GM18517 (cell line): ENCODE measurements around the gene CGNL1.

Experiments used
- ATAC-seq: cut with Tn5 transposase; IDR thresholded peaks from one replicate; pipeline ENCODE4 v1.9.1; 2021; ENCODE audit warnings: mild to moderate bottlenecking, moderate library complexity; ENCODE audit not compliant: unreplicated experiment

The CGNL1 gene

DNA sequence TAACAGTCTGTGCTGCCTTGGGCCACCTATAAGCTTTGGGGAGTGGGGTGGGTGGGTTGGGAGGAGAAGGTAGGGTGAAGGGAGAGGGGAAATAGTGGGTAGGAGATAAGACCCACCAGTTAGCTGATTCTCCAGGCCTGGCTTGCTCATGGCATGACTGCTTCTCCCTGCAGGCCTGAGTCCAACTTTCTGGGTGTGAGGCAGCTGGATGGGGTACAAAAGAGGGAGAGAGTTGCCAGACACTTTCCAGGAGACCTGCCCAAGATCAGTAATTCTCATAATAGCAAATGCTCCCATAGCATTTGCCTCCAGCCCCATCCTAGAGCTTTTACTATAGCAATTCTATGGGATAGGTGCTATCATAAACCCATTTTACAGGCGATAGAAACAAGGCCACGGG lies 7.7 kb downstream of the CGNL1 start:
- no peak for ATAC-seq

DNA sequence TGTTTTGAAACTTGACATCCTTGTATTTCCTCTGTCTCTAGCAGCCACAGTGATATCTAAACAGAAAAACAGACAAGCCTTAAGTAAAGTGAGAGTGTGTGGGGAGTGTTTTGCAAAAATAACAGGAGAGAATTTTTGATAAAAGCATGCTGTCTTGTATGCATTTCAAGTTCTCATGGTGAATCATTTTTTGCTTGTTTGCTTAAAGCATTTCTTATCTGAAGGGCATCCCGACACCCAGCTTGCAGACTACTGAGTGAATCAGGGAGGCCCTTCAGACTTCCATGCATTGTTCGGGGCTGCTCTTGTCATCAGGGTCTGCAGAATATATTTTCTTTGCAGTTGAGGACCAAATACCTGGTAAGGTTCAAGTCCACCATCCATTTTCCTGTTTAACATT lies 8.5 kb downstream of the CGNL1 start:
- ATAC-seq = no peak

DNA sequence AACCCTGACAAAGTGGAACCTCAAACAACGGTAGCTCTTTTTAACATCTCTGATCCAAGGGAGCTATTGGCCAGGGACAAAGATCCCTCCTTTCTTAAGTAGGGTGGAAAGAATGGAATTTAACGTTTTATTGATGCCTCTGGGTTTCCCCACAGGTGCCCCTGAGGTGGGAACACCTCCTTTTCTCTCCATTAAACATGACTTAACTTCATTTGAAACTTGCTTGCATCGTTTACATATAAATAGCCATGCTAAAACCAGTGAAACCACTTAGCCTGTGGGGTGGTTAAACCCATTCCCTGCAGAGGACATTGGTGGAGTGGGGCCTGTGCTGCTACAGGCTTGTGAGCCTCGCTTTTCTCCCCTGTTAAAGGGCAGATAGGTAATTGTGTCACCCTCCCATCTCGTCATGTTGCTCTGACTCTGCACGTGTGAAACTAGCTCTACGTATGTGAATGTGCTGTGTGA lies 9.7 kb downstream of the CGNL1 start:
- ATAC-seq = no peak

DNA sequence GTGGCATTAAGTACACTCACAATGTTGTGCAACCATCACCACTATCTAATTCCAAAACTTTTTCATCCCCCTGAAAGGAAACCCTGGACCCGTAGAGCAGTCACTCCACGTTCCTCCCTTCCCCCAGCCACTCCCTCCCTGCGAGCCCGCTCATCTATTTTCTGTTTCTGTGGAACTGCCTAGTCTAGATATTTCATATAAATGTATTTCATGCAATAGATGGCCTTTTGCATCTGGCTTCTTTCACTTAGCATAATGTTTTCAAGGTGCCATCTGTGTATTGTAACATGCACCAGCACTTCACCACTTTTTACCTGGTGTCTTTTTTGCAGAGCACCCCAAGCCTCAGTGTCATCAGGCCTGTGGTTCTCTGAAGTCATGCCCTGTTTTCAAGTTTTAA lies 10.7 kb downstream of the CGNL1 start:
- no peak for ATAC-seq

DNA sequence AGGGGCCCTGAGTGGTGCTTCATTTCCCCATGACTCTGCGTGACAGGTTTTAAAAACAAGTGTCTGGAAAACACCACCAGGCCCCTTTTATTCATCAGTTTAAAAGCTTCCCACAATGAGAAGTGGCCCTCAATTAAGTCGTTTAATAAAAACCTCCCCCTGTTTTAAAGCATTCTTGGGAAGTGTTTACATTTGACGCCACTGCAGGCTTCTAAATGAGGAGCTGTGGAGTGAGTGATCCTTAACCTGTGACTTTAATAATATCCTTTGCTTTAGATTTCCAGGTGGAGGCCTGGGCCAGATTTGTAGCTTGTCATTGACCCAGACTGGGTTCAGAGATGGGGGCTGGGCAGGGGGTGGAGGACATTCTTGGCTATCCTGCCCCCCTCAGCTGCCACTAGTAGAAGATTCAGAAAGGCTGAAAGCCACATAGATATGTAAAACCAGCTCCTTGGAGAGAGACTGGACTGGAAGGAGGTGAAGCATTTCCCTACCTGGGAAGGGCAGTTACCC lies 11.3 kb downstream of the CGNL1 start:
- ATAC-seq = no peak

DNA sequence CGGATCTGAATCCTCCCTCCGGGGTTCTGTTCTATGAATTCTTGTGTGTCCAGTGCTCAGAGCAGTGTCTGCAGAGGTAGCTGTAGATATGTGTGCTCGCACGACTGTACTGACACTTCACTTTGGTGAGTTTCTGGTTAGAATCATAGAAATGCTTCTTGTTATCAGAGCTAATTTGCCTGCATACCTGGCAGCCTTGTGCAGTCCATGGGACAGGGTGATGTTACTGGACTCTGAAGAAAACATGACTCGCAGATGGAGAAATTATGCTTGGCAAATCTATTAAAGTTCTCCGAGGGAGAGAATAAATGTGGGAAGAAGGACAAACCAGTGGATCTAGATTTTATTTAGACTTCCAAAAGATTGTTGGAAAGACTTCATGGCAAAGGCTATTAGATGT lies 12.2 kb downstream of the CGNL1 start:
- no peak for ATAC-seq

DNA sequence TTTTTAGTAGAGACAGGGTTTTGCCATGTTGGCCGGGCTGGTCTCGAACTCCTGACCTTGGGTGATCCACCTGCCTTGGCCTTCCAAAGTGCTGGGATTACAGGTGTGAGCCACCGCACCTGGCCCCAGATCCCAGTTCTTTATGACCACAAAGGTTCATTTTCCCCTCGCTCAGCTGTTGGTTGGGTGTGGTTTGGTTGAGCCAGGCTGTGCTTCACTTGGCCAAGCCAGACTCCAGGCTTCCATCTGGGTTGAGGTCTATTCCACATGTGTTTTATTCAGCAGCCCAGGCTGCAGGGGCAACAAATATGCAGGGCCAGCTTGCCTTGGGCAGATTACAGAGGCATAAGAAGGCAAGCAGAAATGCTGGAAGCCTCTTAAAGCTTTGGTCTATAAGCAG lies 13.7 kb downstream of the CGNL1 start:
- no peak for ATAC-seq

DNA sequence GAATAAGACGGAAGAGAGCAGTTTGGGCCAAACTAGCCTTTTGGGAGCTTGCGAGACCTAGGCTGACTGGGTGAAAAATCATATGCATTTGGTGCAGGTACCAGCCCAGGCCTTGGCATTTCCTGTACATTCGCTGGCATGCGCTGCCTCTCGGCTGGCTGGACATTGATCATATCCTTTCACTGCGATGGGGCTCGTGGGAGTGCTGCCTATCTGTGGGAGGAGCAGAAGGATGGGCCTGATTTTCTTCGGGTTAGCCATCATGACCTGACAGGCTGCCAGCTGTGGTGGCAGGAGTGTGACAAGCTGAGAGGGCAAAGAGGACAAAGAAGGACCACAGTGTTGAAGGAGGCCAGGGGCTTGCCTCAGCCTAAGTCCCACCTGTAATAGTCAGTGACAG lies 14.3 kb downstream of the CGNL1 start:
- ATAC-seq = no peak

DNA sequence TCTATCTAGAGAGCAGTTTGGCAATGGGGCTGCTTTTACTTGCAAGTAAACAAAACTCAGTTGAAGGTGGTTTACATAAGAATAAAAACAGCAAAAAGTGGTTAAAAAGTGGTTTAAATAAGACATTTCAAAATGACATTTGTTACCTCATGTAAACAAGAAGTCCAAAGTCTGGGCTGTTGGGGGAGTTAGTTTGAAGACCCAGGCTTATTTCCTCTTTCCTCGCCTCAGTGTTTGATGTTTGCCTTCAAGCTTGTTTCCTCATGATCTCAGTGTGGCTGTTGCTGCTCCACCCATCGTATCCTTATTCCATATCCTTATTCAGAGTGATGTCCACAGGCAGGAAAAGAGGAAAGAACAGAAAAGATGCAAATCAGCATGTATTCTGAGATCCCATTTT lies 15.2 kb downstream of the CGNL1 start:
- ATAC-seq = no peak

DNA sequence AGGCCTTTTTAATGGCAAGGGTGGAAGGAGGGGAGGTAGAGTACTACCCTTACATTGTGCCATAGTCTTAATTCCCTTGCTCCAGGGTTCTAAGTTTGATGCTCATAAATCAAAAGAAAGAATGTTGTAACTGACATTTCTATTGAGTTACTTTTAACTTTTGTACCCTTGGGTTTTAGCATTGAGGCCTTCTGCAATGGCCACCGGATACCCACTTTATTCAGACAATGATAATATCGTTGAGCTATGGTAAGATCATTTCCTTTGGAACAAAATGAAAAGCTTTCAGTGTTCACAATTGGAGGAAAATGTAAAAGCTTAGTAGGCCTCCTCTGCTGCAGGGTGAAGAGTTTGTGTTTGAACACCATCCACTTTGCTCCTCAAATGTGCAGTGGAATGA lies 16.8 kb downstream of the CGNL1 start:
- ATAC-seq = no peak

DNA sequence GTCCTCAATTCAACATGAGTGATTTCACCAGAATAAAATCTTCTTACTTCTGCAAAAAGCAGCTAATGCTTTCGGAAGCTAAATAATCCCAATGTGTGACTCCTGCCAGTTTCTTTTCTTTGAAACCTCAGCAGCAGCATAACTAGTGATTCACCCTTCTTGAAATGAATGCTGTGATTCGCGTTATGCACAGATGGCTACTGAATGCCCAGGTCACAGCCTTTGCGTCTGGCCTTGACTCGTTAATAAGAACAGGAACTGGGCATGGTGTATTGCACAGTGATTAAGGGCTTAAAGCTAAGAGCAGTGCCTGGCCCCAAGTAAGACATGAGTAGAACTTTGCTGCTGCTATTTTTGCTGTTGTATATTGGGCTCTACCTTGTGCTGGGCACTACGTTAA lies 19.0 kb downstream of the CGNL1 start:
- ATAC-seq = no peak

DNA sequence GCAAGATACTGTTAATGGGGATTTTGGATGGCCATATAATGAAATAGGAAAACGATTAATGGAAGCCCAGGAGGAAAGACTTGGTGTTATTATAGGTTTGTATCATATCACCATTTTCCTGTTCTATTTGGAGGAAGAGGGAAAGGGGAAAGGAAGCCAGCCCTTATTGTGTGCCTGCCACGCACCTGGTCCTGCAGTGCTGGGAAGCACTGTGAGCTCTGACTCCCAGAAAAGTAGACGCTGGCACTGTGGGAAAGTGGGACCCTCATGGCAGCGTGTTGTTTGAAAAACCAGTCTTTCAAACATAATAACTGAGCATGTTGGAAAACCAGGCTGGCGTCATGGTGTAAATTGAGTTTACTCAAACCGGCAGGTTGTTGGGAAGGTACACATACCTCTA lies 22.0 kb downstream of the CGNL1 start:
- no peak for ATAC-seq

DNA sequence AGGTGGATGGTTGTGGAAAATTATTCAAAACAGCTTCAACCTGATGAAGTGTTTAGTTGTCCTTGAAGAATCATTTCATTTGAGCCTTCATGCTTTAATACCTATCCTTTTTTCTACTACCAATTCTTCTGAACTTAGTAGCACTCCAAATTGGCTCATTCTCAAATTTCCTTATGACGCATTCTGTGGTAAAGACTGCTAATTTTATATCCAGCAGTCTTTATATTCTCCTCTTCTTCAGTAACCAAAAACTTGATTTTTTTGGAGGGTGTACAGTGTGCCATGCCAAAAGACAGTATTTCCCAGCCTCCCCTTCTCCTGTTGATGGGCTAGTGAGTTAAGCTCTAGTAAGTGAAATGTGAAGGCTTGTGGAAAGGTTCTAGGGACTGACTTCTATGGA lies 25.2 kb downstream of the CGNL1 start:
- no peak for ATAC-seq

DNA sequence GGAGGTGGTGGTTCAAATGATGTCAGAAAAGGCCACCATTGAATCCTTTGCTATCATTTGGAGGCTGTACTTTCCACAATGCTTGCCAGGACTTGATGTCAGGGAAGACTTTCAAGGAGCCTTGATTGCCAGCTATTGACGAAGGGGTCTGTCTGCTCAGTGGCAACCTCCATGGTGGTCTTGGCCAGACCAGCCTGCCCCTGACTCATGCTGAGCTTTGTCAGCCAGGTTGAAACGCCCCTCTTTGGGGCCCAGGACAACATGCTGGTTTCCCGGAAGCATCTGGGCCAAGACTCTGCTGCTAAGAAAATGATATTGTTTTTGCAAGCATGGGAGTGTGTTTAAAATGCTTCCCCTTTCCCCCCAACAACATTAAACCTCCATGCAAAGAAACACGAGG lies 26.7 kb downstream of the CGNL1 start:
- no peak for ATAC-seq

DNA sequence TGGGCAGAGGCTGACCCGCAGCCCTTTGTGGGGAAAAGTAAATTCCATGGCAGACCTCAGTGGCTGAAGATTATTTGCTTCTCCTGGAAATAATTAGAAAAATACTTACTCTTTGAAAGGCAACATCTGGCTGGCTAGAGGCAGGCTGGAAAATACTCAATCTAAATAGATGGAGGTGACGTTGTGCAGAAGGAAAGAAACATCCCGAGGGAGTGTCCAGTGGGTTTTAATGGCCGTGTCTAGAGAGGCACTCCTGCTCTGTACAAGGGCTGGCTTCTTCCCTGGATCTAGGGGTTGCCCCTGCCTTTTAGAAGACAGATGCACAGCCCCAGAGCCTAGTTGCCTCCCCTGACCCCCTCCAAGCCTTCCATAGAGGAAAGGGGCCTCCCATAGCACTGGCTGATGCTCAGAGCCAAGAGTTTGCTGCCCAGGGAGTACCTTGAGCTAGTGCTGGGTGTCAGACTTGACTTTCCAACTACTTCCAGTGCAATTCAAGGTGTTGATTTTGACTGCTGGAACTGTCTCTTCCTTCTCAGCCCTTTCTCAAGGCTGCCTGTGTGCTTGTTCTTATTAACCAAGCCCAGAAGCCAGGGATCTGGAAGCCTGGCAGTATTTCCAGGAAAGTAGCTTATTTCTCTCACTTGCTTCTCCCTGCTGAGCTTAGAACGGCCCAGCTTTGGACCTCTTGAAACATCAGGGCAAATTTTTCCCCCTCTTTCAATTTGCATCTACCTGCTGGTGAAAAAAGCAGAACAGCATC lies 27.4 kb downstream of the CGNL1 start:
- ATAC-seq = no peak

DNA sequence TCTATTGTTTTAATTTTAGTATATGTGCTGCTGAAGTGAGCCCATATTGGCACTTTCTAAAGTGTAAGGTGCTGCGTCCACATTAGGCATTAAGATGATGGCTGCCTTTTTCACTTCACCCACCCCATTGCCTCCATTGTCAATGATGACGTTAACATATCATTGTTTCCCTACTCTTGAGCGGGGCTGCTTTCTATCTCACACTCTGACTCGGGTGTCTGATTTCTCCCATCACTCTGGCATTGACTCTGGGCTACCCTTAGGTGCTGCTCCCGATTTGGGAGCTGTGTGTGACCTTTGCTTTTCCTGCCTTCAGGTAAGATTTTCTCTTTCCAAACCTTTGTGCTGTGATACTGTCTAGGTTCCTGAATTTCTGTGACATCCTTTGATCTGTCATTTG lies 28.8 kb downstream of the CGNL1 start:
- no peak for ATAC-seq

DNA sequence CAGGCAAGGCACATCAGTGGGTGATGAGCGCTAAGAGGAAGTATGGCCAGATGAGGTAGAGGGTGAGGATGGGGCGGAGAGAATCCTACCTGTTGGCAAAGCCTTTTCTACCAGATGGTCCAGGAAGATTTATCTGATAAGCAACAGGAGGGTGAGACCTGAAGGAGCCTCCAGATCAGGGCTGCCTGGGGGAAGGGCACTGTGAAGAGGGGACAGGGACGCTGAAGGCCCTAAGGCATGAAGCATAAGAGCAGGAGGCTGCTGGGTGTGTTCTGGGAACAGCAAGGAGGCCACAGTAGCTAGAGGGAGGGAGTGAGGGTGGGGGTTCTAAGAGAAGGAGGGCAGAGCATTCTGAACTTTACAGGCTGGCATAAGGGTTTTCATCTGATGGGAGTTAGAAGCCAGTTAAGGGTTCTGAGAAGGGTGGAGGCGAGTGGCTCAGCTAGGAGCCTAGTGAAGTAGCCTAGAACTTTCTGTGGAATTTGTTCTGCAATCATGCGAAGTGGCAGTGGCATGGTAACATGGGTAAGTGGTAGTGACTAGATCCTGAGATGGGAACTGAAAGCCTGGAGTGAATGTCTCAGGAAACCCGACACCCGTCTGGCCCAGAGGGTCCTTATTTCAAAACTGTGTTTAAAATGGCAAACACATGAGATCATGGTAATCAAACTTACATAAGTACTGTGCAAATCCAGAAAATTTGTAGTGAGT lies 29.9 kb downstream of the CGNL1 start:
- no peak for ATAC-seq

DNA sequence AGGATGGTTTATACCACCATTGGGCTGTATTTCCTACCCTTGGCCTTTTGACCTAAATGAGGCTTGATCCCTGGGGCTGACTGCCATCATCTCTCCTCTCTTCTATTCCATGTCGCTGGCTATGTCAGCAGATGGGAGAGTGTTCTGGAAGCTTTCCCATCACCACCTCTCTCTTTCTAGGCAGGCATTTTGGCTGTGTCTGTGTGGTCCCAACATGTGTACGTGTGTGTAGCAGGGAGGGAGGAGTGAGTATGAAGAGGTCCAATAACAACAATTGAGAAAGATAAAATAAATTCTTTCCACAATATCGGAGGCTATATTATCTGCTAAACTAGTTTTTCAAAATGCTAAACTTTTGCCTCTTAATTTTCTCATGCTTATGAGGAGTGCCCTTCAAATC lies 34.1 kb downstream of the CGNL1 start:
- no peak for ATAC-seq

DNA sequence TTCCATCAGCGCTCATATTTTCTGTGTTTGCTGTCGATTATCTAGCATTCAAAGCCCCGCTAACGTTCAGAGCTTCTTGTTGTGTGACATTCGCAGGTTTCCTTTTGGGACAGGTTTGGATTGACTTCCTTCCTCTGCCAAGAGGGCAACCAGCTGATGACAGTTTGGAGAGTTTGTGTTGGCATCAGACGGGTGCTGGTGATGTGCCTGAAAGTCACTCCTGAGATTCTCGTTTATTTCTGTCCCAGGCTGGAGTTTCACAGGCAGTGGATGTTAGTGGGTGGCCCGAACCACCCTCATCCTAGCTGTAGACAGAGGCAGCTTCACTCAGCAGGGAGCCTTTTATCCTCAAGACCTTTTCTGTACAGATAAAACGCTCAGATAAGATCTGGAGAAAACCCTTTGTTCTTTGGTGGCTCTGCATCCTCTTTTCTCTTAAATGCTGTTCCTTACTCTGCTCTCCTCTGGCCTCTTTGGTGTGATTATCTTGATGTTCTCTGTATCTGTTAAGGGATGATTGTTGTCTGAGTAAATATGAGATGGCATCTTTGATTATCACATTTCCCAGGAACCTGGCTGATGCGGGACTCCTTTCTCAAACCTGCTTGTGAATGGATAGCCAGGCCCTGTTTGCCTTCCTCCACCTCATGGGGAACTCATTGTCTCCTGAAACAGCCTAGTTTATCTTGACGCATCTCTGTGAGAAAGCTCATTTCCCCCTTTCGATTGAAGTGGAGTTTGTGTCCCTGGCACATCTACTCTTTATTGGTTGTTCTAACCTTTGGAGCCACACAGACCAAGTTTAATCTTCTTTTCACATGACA lies 35.9 kb downstream of the CGNL1 start:
- no peak for ATAC-seq

DNA sequence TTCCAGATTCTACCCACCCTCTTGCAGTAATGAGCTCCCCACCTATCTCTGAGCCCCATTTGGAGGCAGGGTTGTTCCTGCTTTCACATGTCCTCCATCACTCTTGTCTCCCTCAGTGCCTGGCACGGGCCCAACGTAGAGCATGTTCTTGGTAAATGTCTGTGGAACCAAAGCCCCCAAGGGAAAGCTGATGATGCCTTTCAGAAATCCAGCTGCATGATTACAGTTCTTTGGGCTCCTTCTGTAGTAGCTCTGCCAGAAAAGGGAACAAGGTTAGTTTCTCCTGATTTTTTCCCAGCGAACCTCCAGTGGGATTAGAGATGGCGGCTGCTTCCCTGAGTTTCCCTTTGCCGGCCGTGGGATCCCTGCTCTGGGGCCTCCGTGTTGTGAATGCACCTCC lies 39.3 kb downstream of the CGNL1 start:
- ATAC-seq = no peak

DNA sequence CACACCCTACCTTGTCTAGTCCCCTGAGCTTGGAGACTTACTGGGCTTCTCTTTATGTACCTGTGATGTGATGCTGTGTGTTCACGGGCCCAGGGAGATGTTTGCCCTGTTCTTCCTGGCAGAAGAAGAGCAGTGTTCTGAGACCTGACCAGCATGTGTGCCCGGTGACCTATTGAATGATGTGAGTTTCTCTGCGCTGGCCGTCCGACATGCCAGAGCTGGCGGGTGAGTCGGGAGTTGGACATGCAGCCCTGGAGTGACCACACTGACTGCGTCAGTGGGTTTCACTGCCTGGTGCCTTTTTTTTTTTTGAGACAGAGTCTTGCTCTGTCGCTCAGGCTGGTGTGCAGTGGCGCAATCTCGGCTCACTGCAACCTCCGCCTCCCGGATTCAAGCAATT lies 42.3 kb downstream of the CGNL1 start:
- no peak for ATAC-seq

DNA sequence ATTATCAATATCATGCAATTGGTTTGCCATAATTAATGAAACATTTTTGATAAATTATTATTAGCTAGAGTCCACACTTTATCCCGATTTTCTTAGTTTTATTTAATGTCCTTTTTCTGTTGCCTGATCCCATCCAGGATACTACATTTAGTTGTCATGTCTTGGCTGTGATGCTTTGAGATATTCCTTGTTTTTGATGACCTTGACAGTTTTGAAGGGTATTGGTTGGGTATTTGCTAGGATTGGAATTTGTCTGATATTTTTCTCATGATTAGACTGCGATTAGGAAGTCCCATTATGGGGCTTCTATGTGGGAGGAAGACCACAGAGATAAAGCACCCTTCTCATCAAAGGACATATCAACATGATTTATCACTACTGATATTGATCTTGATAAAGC lies 43.0 kb downstream of the CGNL1 start:
- ATAC-seq = no peak
